Neural cell (in vitro differentiated cells): ENCODE results near the gene SH3GLB2. TPM values are rescaled to one million over a fixed set of nuclear protein-coding genes. Genes with fewer than 3 reads are reported as not detected.

ENCODE experiments used
- H2AFZ ChIP-seq: fragments of 200-600, 300-800 bp; sonication (generic), shearing (Covaris generic); 2 replicates; pipeline ENCODE4 v1.6.0; 2014; ENCODE audit warnings: low read depth, mild to moderate bottlenecking, antibody characterized with exemption, low read length, moderate library complexity
- H3F3A ChIP-seq: fragments of 200-600 bp; shearing (Covaris generic); 2 replicates; pipeline ENCODE4 v1.6.1; 2016; ENCODE audit warnings: mild to moderate bottlenecking, moderate library complexity, mixed read lengths, antibody characterized with exemption, low read length; ENCODE audit not compliant: insufficient read depth, poor library complexity, severe bottlenecking
- H3K27ac ChIP-seq: fragments of 200-600, 300-800 bp; sonication (generic), shearing (Covaris generic); 2 replicates; pipeline ENCODE4 v1.5.1; 2014; ENCODE audit warnings: mild to moderate bottlenecking, low read length, moderate library complexity
- H3K27me3 ChIP-seq: fragments of 300-800, 200-600 bp; sonication (generic), shearing (Covaris generic); 2 replicates; pipeline ENCODE4 v1.6.0; 2014; ENCODE audit warnings: mild to moderate bottlenecking, low read depth, low read length, moderate library complexity; ENCODE audit not compliant: insufficient read depth
- H3K36me3 ChIP-seq: fragments of 300-800, 200-600 bp; sonication (generic), shearing (Covaris generic); 2 replicates; pipeline ENCODE4 v1.5.1; 2014; ENCODE audit warnings: mild to moderate bottlenecking, antibody characterized with exemption, low read length, moderate library complexity; ENCODE audit not compliant: insufficient read depth
- H3K4me2 ChIP-seq: fragments of 300-800, 200-600 bp; sonication (generic), shearing (Covaris generic); 2 replicates; pipeline ENCODE4 v1.6.0; 2014; ENCODE audit warnings: mild to moderate bottlenecking, low read length
- H3K4me3 ChIP-seq: fragments of 300-800, 200-600 bp; sonication (generic), shearing (Covaris generic); 2 replicates; pipeline ENCODE4 v1.5.1; 2014; ENCODE audit warnings: mild to moderate bottlenecking, low read length, moderate library complexity
- H3K79me2 ChIP-seq: fragments of 200-600 bp; shearing (Covaris generic); replicated peaks from 2 replicates; pipeline ENCODE4 v1.6.0; 2014; ENCODE audit warnings: mild to moderate bottlenecking, low read length, moderate library complexity; ENCODE audit not compliant: insufficient read depth
- H3K9ac ChIP-seq: fragments of 300-800, 200-600 bp; sonication (generic), shearing (Covaris generic); 2 replicates; pipeline ENCODE4 v1.6.1; 2016; ENCODE audit warnings: mild to moderate bottlenecking, low read length, mixed read lengths
- H3K9me2 ChIP-seq: fragments of 200-600 bp; shearing (Covaris generic); 2 replicates; pipeline ENCODE4 v1.6.1; 2016; ENCODE audit warnings: mild to moderate bottlenecking, low read length, mixed read lengths; ENCODE audit not compliant: insufficient read depth
- H3K9me3 ChIP-seq: fragments of 200-600, 300-800 bp; sonication (generic), shearing (Covaris generic); 2 replicates; pipeline ENCODE4 v1.6.1; 2016; ENCODE audit warnings: mild to moderate bottlenecking, mixed run types, low read length, moderate library complexity, mixed read lengths
- H4K20me1 ChIP-seq: fragments of 200-600 bp; shearing (Covaris generic); 2 replicates; pipeline ENCODE4 v1.6.1; 2016; ENCODE audit warnings: mild to moderate bottlenecking, mixed run types; ENCODE audit not compliant: insufficient read depth
- CTCF ChIP-seq: fragments of 450-650 bp; IDR thresholded peaks from 2 replicates; pipeline ENCODE4 v1.5.1; 2014; ENCODE audit warnings: antibody characterized with exemption, mild to moderate bottlenecking, moderate library complexity; ENCODE audit not compliant: poor library complexity, severe bottlenecking
- EP300 ChIP-seq: fragments of 450-650 bp; conservative IDR thresholded peaks from 2 replicates; pipeline ENCODE4 v1.6.1; 2014; ENCODE audit warnings: antibody characterized with exemption, mild to moderate bottlenecking, moderate library complexity; ENCODE audit not compliant: poor library complexity, severe bottlenecking
- EZH2 ChIP-seq: fragments of 200-600, 300-800 bp; shearing (Covaris generic), sonication (generic); IDR thresholded peaks from 2 replicates; pipeline ENCODE4 v1.6.1; 2014; ENCODE audit warnings: antibody characterized with exemption, low read length, borderline replicate concordance, mild to moderate bottlenecking; ENCODE audit not compliant: insufficient read depth, poor library complexity, severe bottlenecking
- MXI1 ChIP-seq: fragments of 450-650 bp; conservative IDR thresholded peaks from 2 replicates; pipeline ENCODE4 v1.6.1; 2014; ENCODE audit warnings: antibody characterized with exemption, mild to moderate bottlenecking; ENCODE audit not compliant: poor library complexity, severe bottlenecking
- POLR2AphosphoS5 ChIP-seq: IDR thresholded peaks from 2 replicates; pipeline ENCODE4 v1.6.1; 2012
- RAD21 ChIP-seq: fragments of 450-650 bp; conservative IDR thresholded peaks from 2 replicates; pipeline ENCODE4 v1.6.1; 2014; ENCODE audit warnings: antibody characterized with exemption, mild to moderate bottlenecking, moderate library complexity
- REST ChIP-seq: IDR thresholded peaks from 2 replicates; pipeline ENCODE4 v1.6.1; 2012; ENCODE audit warnings: borderline replicate concordance
- SMC3 ChIP-seq: fragments of 450-650 bp; conservative IDR thresholded peaks from 2 replicates; pipeline ENCODE4 v1.6.1; 2014; ENCODE audit warnings: antibody characterized with exemption, mild to moderate bottlenecking, moderate library complexity; ENCODE audit not compliant: poor library complexity
- TAF1 ChIP-seq: IDR thresholded peaks from 2 replicates; pipeline ENCODE4 v1.6.1; 2012; ENCODE audit warnings: low read depth
- polyA plus RNA-seq: library from polyadenylated mRNA; depleted of rRNA; stranded (reverse); fragments of >200 nt; gene quantifications from 2 replicates; pipeline ENCODE4 v1.2.3, GENCODE V29; 2014

SH3GLB2 gene
- polyA plus RNA-seq, 1 donor from 2014 or later, result 128 TPM

GRCh38 chr9:129059796-129060785 lies 32.0 kb upstream of the SH3GLB2 start:
- Histone ChIP-seq H3K9me3 (no peaks in the 10 kb centered on the region), H3K27me3 (no peaks in the 10 kb centered on the region), H3K79me2 (no peaks in the 10 kb centered on the region), H3K4me3 (no peak overlapping the region), H3F3A (no peaks in the 10 kb centered on the region), H3K9me2 (no peaks in the 10 kb centered on the region), H4K20me1 (no peaks in the 10 kb centered on the region), H3K4me2 (no peak overlapping the region), H3K27ac (no peak overlapping the region), H2AFZ (no peak overlapping the region), H3K36me3 (no peaks in the 10 kb centered on the region), H3K9ac (no peak overlapping the region)
- TF ChIP-seq EZH2 (no peak), POLR2AphosphoS5 (no peak), EP300 (no peak), RAD21 (no peak), TAF1 (no peak), SMC3 (no peak), REST (no peak), MXI1 (no peak), CTCF (no peak)

GRCh38 chr9:129058965-129059795 lies 31.0 kb upstream of the SH3GLB2 start:
- H3K27me3 ChIP-seq, result no peaks in the 10 kb centered on the region
- H3K4me3 ChIP-seq, result no peak overlapping the region
- H4K20me1 ChIP-seq, result no peaks in the 10 kb centered on the region
- TF ChIP-seq TAF1 (no peak), EZH2 (no peak), POLR2AphosphoS5 (no peak), RAD21 (no peak), EP300 (no peak), MXI1 (no peak), REST (no peak), SMC3 (no peak), CTCF (no peak)
- no peaks in the 10 kb centered on the region for H3F3A ChIP-seq
- H3K9me3 ChIP-seq, result no peaks in the 10 kb centered on the region
- no peak overlapping the region for H3K27ac ChIP-seq
- H3K9ac ChIP-seq, result no peak overlapping the region
- no peak overlapping the region for H3K4me2 ChIP-seq
- no peaks in the 10 kb centered on the region for H3K36me3 ChIP-seq
- H3K9me2 ChIP-seq, result no peaks in the 10 kb centered on the region
- no peak overlapping the region for H2AFZ ChIP-seq
- H3K79me2 ChIP-seq, result no peaks in the 10 kb centered on the region
